A673 (cell line): ENCODE measurements around the gene FSTL4. TPM values are rescaled to one million over a fixed set of nuclear protein-coding genes. Genes with fewer than 3 reads are reported as not detected.

Source experiments
- BruUV-seq: library from RNA; stranded (reverse); fragments of 400-500 nt; replicated peaks from 2 replicates; lab custom pipeline; 2021; lab: Mats Ljungman, UMichigan
- CTCF ChIA-PET: fragments of 300-600 bp; sonication (Branson Sonifier 250); formaldehyde crosslinking; loops from one replicate; lab custom pipeline; 2022; ENCODE audit warnings: antibody characterized with exemption; lab: Charles Lee
- POLR2A ChIA-PET: fragments of 300-600 bp; sonication (Branson Sonifier 250); formaldehyde crosslinking; loops from one replicate; lab custom pipeline; 2022; ENCODE audit warnings: antibody characterized with exemption; ENCODE audit not compliant: low non-redundant PET; lab: Charles Lee
- DNase-seq: peaks from one replicate; pipeline ENCODE4 v3.0.0-alpha.2; 2015; ENCODE audit warnings: low spot score
- H3K27ac ChIP-seq: fragments of 200-600 bp; sonication (generic); 2 replicates; pipeline ENCODE4 v1.5.1; 2016; ENCODE audit warnings: mixed run types, low read depth, mild to moderate bottlenecking, mixed read lengths, antibody characterized with exemption, low read length; ENCODE audit not compliant: poor library complexity, severe bottlenecking
- H3K27me3 ChIP-seq: fragments of 200-600 bp; sonication (generic); replicated peaks from 2 replicates; pipeline ENCODE4 v1.6.1; 2017; ENCODE audit warnings: mixed run types, low read depth, mild to moderate bottlenecking, mixed read lengths, antibody characterized with exemption, low read length; ENCODE audit not compliant: insufficient read depth, poor library complexity
- H3K36me3 ChIP-seq: fragments of 200-600 bp; sonication (generic); 2 replicates; pipeline ENCODE4 v1.6.1; 2016; ENCODE audit warnings: mixed run types, mild to moderate bottlenecking, mixed read lengths, antibody characterized with exemption, low read length; ENCODE audit not compliant: insufficient read depth, poor library complexity, severe bottlenecking
- H3K4me1 ChIP-seq: fragments of 200-600 bp; sonication (generic); 2 replicates; pipeline ENCODE4 v1.6.1; 2017; ENCODE audit warnings: mixed run types, mild to moderate bottlenecking, mixed read lengths, antibody characterized with exemption, low read length; ENCODE audit not compliant: insufficient read depth, poor library complexity, severe bottlenecking
- H3K4me3 ChIP-seq: fragments of 200-600 bp; sonication (generic); 2 replicates; pipeline ENCODE4 v1.5.1; 2016; ENCODE audit warnings: low read depth, mixed run types, mild to moderate bottlenecking, mixed read lengths, low read length; ENCODE audit not compliant: poor library complexity, severe bottlenecking
- H3K9me3 ChIP-seq: fragments of 200-600 bp; sonication (generic); 2 replicates; pipeline ENCODE4 v1.6.1; 2016; ENCODE audit warnings: mixed run types, low read depth, mild to moderate bottlenecking, mixed read lengths, antibody characterized with exemption, low read length; ENCODE audit not compliant: poor library complexity, severe bottlenecking
- EZH2 ChIP-seq: fragments of 200-600 bp; sonication (generic); IDR thresholded peaks from 2 replicates; pipeline ENCODE4 v1.6.1; 2017; ENCODE audit warnings: borderline replicate concordance, low read depth, mild to moderate bottlenecking, mixed read lengths, antibody characterized with exemption, low read length; ENCODE audit not compliant: poor library complexity, severe bottlenecking
- intact Hi-C: fragments of 100-400 bp; cut with micrococcal nuclease; formaldehyde crosslinking; loops from one replicate; pipeline ENCODE4 v1.10.0; 2022; ENCODE audit not compliant: unreplicated experiment
- total RNA-seq: library from RNA; stranded (reverse); gene quantifications from 2 replicates; pipeline ENCODE4 v1.2.3, GENCODE V29; 2021
- TF ChIP-seq, protein P1 (sequence below): fragments of 300-800, 200-600 bp; sonication (generic); conservative IDR thresholded peaks from 2 replicates; pipeline ENCODE4 v1.5.1; 2017; ENCODE audit warnings: low read depth, mild to moderate bottlenecking, antibody characterized with exemption, low read length, moderate library complexity, mixed read lengths

Gene FSTL4
- total RNA-seq, 1 experiment from 2014 or later: 0.86 TPM

DNA sequence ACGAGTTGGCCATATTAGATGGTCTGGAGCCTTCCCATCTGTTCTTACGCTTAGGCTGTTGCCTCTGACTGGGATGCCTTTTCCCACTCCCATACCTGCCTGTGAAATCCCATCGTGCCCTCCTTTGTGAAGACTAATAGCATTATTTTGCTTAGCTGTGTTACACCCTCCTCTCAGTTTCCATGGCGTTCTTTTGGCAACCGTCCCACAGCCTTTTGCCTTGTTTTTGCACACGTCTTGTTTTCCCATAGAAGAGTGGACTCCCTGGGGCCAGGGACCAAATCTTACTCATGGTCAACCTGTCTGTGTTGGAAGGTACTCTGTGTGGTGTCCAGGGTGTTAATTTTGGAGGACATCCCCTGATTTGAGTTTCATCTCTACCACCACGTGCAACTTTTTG lies 318.4 kb downstream of the FSTL4 start:
- Histone ChIP-seq H3K36me3 (no peaks in the 10 kb centered on the region), H3K27ac (no peak overlapping the region), H3K27me3 (no peaks in the 10 kb centered on the region), H3K4me1 (no peaks in the 10 kb centered on the region), H3K4me3 (no peak overlapping the region), H3K9me3 (no peaks in the 10 kb centered on the region)
- BruUV-seq: no TSS peak
- POLR2A ChIA-PET: no interaction called here
- no peak for TF ChIP-seq EZH2
- TF ChIP-seq, protein P1, sequence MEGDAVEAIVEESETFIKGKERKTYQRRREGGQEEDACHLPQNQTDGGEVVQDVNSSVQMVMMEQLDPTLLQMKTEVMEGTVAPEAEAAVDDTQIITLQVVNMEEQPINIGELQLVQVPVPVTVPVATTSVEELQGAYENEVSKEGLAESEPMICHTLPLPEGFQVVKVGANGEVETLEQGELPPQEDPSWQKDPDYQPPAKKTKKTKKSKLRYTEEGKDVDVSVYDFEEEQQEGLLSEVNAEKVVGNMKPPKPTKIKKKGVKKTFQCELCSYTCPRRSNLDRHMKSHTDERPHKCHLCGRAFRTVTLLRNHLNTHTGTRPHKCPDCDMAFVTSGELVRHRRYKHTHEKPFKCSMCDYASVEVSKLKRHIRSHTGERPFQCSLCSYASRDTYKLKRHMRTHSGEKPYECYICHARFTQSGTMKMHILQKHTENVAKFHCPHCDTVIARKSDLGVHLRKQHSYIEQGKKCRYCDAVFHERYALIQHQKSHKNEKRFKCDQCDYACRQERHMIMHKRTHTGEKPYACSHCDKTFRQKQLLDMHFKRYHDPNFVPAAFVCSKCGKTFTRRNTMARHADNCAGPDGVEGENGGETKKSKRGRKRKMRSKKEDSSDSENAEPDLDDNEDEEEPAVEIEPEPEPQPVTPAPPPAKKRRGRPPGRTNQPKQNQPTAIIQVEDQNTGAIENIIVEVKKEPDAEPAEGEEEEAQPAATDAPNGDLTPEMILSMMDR: no peak
- CTCF ChIA-PET: no interaction called here
- intact Hi-C loops: no loop called here
- DNase-seq: no peak

DNA sequence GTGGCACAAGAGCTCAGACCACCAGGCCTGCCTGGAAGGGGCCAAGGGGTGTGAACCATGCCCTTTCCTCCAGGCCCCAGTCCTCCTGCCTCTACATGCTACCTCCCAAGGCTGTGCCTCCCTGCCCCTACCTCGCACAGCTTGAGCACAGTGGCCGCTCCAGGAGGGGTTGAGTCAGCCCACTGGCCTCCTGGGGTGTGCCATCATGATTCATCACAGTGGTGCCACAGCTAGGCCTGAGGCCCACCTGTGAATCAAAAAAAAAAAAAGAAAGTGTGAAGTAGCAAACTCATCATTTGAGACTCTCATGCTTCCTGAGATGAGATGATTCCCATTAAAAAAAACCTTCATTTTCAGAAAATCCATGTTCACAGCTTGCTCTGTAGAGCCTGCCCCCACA lies 320.0 kb downstream of the FSTL4 start:
- TF ChIP-seq, protein P1: no peak
- no peak for TF ChIP-seq EZH2
- DNase-seq: no peak
- H3K4me3 ChIP-seq: no peak overlapping the region
- ChIA-PET POLR2A (interaction anchor here (0.6 kb wide), 1 partner anchor 10 kb away, joined by 7 read pairs; no protein-coding TSS in a partner anchor), CTCF (no interaction called here)
- no peaks in the 10 kb centered on the region for H3K4me1 ChIP-seq
- H3K9me3 ChIP-seq: no peaks in the 10 kb centered on the region
- no peaks in the 10 kb centered on the region for H3K36me3 ChIP-seq
- no TSS peak for BruUV-seq
- intact Hi-C loops: no loop called here
- no peaks in the 10 kb centered on the region for H3K27me3 ChIP-seq
- no peak overlapping the region for H3K27ac ChIP-seq

DNA sequence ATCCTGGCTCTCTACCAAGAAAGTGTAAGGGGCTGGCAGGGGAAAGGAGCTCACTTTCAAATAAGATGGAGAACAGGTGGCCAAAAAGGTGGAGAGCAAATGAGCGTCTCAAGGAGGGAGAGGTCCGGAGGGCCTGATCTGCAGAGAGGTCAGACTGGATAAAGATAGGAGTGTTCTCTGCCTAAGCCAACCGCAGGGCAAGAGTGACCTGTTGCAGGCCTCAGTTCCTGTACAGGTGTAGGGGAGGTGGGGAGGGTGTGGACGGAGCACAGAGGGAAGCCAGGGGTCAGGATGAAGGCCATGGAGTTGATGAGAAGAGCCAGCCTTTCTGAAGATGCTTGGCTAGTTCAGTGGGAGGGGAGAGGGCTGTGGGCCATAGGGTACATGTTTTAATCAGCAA lies 320.8 kb downstream of the FSTL4 start:
- H3K9me3 ChIP-seq: no peaks in the 10 kb centered on the region
- intact Hi-C loops: no loop called here
- TF ChIP-seq, protein P1: no peak

More for the DNA sequence above, 320.8 kb downstream of the FSTL4 start:
- no TSS peak for BruUV-seq
- H3K4me1 ChIP-seq: no peaks in the 10 kb centered on the region
- no peaks in the 10 kb centered on the region for H3K36me3 ChIP-seq
- no peak overlapping the region for H3K27ac ChIP-seq
- ChIA-PET CTCF (no interaction called here), POLR2A (no interaction called here)
- DNase-seq: no peak
- no peak overlapping the region for H3K4me3 ChIP-seq
- H3K27me3 ChIP-seq: no peaks in the 10 kb centered on the region
